Measurements from ENCODE around the gene ABCG4. TPM values are rescaled to one million over a fixed set of nuclear protein-coding genes. Genes with fewer than 3 reads are reported as not detected.

Gene ABCG4
- total and polyA plus RNA-seq, 4 donors = 0.03 to 0.17 (median 0.05) TPM; not detected in 1

GRCh38 chr11:119118227-119118626, 30.6 kb upstream of the ABCG4 start:
- 97% methylated on average over 5 of the region's 5 CpGs for WGBS
- Histone ChIP-seq H3K9me3 (ENCODE audit: control insufficient read depth in 4 of 4, low read length in 3 of 4) (no peaks in the 10 kb centered on the region), H3K9ac (ENCODE audit: low read depth in 1 of 2, low read length in 2 of 2) (no peak overlapping the region), H3K4me3 (ENCODE audit: low read depth in 1 of 3, low read length in 3 of 3) (no peak overlapping the region), H3K4me1 (ENCODE audit: control insufficient read depth in 4 of 4, insufficient read depth in 4 of 4, low read length in 3 of 4) (peaks cover 6 to 21% (median 17%) of the 10 kb centered on the region in 4 donors), H3K27ac (ENCODE audit: low read depth in 1 of 2, low read length in 2 of 2) (no peak overlapping the region), H3K27me3 (ENCODE audit: control insufficient read depth in 4 of 4, insufficient read depth in 4 of 4, low read length in 3 of 4) (no peaks in the 10 kb centered on the region), H3K36me3 (ENCODE audit: control insufficient read depth in 4 of 4, insufficient read depth in 3 of 4, low read depth in 1 of 4, low read length in 3 of 4) (peaks cover 0 to 20% (median 8%) of the 10 kb centered on the region in 4 donors)
- DNase-seq (ENCODE audit: low spot score) = no peak
- TF ChIP-seq ZBTB33 (IDR thresholded peaks at IDR 0.05) = no peak
- no peak for TF ChIP-seq JUND (IDR thresholded peaks at IDR 0.05)
- no peak for TF ChIP-seq NR2F2 (IDR thresholded peaks at IDR 0.05)
- TF ChIP-seq FOXA2 (IDR thresholded peaks at IDR 0.05) = no peak
- TF ChIP-seq HNF4G (IDR thresholded peaks at IDR 0.05) = no peak
- TF ChIP-seq EGR1 (IDR thresholded peaks at IDR 0.05; ENCODE audit: low read depth in 2 of 2) = no peak
- TF ChIP-seq FOXA1 (IDR thresholded peaks at IDR 0.05) = no peak
- no peak for TF ChIP-seq REST (IDR thresholded peaks at IDR 0.05)
- TF ChIP-seq RXRA (IDR thresholded peaks at IDR 0.05) = no peak
- TF ChIP-seq YY1 (IDR thresholded peaks at IDR 0.05) = no peak
- TF ChIP-seq ATF3 (IDR thresholded peaks at IDR 0.05) = no peak

GRCh38 chr11:119118946-119119345, 29.9 kb upstream of the ABCG4 start:
- H3K27ac ChIP-seq (ENCODE audit: low read depth in 1 of 2, low read length in 2 of 2) = no peak overlapping the region
- TF ChIP-seq MAX (IDR thresholded peaks at IDR 0.05) (no peak), RXRA (IDR thresholded peaks at IDR 0.05) (no peak), REST (IDR thresholded peaks at IDR 0.05) (no peak), HNF4G (IDR thresholded peaks at IDR 0.05) (no peak), GABPA (IDR thresholded peaks at IDR 0.05 in 1 of 2, conservative IDR thresholded peaks at IDR 0.05 in 1 of 2) (no peak), FOXA2 (IDR thresholded peaks at IDR 0.05) (no peak), ZBTB33 (IDR thresholded peaks at IDR 0.05) (no peak), TAF1 (conservative IDR thresholded peaks at IDR 0.05) (no peak), NR2F2 (IDR thresholded peaks at IDR 0.05) (no peak), EGR1 (IDR thresholded peaks at IDR 0.05; ENCODE audit: low read depth in 2 of 2) (no peak), ATF3 (IDR thresholded peaks at IDR 0.05) (no peak), SP1 (IDR thresholded peaks at IDR 0.05) (no peak), JUND (IDR thresholded peaks at IDR 0.05) (no peak), CTCF (IDR thresholded peaks at IDR 0.05; ENCODE audit: low read depth, low read length, missing input control) (no peak), FOXA1 (IDR thresholded peaks at IDR 0.05) (no peak), YY1 (IDR thresholded peaks at IDR 0.05) (no peak), HNF4A (conservative IDR thresholded peaks at IDR 0.05) (no peak)

More at GRCh38 chr11:119118946-119119345, 29.9 kb upstream of the ABCG4 start:
- DNase-seq (ENCODE audit: low spot score) = no peak
- H3K4me3 ChIP-seq (ENCODE audit: low read depth in 1 of 3, low read length in 3 of 3) = no peak overlapping the region
- H3K4me1 ChIP-seq (ENCODE audit: control insufficient read depth in 4 of 4, insufficient read depth in 4 of 4, low read length in 3 of 4) = peaks cover 6 to 21% (median 17%) of the 10 kb centered on the region in 4 donors
- 97% methylated on average over 1 of the region's 1 CpG for WGBS
- H3K9ac ChIP-seq (ENCODE audit: low read depth in 1 of 2, low read length in 2 of 2) = no peak overlapping the region
- no peaks in the 10 kb centered on the region for H3K9me3 ChIP-seq (ENCODE audit: control insufficient read depth in 4 of 4, low read length in 3 of 4)
- peaks cover 0 to 16% (median 10%) of the 10 kb centered on the region in 4 donors for H3K36me3 ChIP-seq (ENCODE audit: control insufficient read depth in 4 of 4, insufficient read depth in 3 of 4, low read depth in 1 of 4, low read length in 3 of 4)
- no peaks in the 10 kb centered on the region for H3K27me3 ChIP-seq (ENCODE audit: control insufficient read depth in 4 of 4, insufficient read depth in 4 of 4, low read length in 3 of 4)
